Mesenchymal stem cell (in vitro differentiated cells and primary cell): ENCODE measurements around the gene RASA2.
A peak's percentile ranks its signal among the peaks of the same experiment; 100 is the strongest.

Experiments
- DNase-seq: peaks from one replicate; pipeline ENCODE4 v3.0.0-alpha.2; 2013
- H2AFZ ChIP-seq: one replicate; pipeline ENCODE4 v1.6.1; 2013; ENCODE audit warnings: low read depth, mild to moderate bottlenecking, control low read depth, inconsistent platforms, low read length, moderate library complexity
- H2AK5ac ChIP-seq: 2 replicates; pipeline ENCODE4 v1.6.1; 2013; ENCODE audit warnings: low read length, moderate library complexity, mild to moderate bottlenecking, inconsistent platforms; ENCODE audit not compliant: severe bottlenecking
- H2BK120ac ChIP-seq: one replicate; pipeline ENCODE4 v1.6.1; 2013; ENCODE audit warnings: low read depth, mild to moderate bottlenecking, inconsistent platforms, low read length, moderate library complexity
- H2BK12ac ChIP-seq, 2 experiments: one replicate each; pipeline ENCODE4 v1.6.1; 2013; ENCODE audit warnings: inconsistent platforms in 2 of 2, low read length in 2 of 2, mild to moderate bottlenecking in 2 of 2, moderate library complexity in 2 of 2, control low read depth in 1 of 2
- H2BK15ac ChIP-seq: one replicate; pipeline ENCODE4 v1.6.1; 2013; ENCODE audit warnings: mild to moderate bottlenecking, low read depth, inconsistent platforms; ENCODE audit not compliant: poor library complexity, severe bottlenecking
- H2BK5ac ChIP-seq: 2 replicates; pipeline ENCODE4 v1.6.1; 2013; ENCODE audit warnings: low read depth, mild to moderate bottlenecking, low read length, control low read depth, inconsistent platforms; ENCODE audit not compliant: poor library complexity, severe bottlenecking
- H3K14ac ChIP-seq, 2 experiments: one replicate each; pipeline ENCODE4 v1.6.1; 2013; ENCODE audit warnings: inconsistent platforms in 2 of 2, low read length in 2 of 2, control low read depth in 1 of 2, mild to moderate bottlenecking in 1 of 2, moderate library complexity in 1 of 2
- H3K18ac ChIP-seq, 2 experiments: one replicate each; pipeline ENCODE4 v1.6.1; 2013; ENCODE audit warnings: inconsistent platforms in 2 of 2, low read length in 2 of 2, control low read depth in 1 of 2, low read depth in 1 of 2, mild to moderate bottlenecking in 1 of 2
- H3K23ac ChIP-seq, 2 experiments: one replicate each; pipeline ENCODE4 v1.6.1; 2013; ENCODE audit warnings: inconsistent platforms in 2 of 2, low read length in 2 of 2, mild to moderate bottlenecking in 2 of 2, moderate library complexity in 2 of 2, control low read depth in 1 of 2
- H3K27ac ChIP-seq: 2 replicates; pipeline ENCODE4 v1.5.1; 2013; ENCODE audit warnings: mild to moderate bottlenecking, moderate library complexity, low read length, control low read depth, inconsistent platforms; ENCODE audit not compliant: poor library complexity, severe bottlenecking
- H3K27me3 ChIP-seq, 2 experiments: 2 replicates each; pipeline versions ENCODE4 v1.6.1 to v1.7.0; 2013; ENCODE audit warnings: low read length in 2 of 2, mild to moderate bottlenecking in 2 of 2, moderate library complexity in 2 of 2, control low read depth in 1 of 2, inconsistent platforms in 1 of 2; ENCODE audit not compliant: control insufficient read depth in 1 of 2, insufficient read depth in 1 of 2
- H3K36me3 ChIP-seq, 2 experiments: 2 replicates each; pipeline versions ENCODE4 v1.6.1 to v1.7.0; 2013; ENCODE audit warnings: low read length in 2 of 2, control low read depth in 1 of 2, inconsistent platforms in 1 of 2, low read depth in 1 of 2, mild to moderate bottlenecking in 1 of 2; ENCODE audit not compliant: insufficient read depth in 2 of 2, control insufficient read depth in 1 of 2
- H3K4ac ChIP-seq, 2 experiments: one replicate each; pipeline ENCODE4 v1.6.1; 2013; ENCODE audit warnings: inconsistent platforms in 2 of 2, low read length in 2 of 2, mild to moderate bottlenecking in 2 of 2, moderate library complexity in 2 of 2, control low read depth in 1 of 2, low read depth in 1 of 2
- H3K4me1 ChIP-seq: 2 replicates; pipeline ENCODE4 v1.6.1; 2013; ENCODE audit warnings: low read depth, low read length, control low read depth; ENCODE audit not compliant: control insufficient read depth, insufficient read depth
- H3K4me2 ChIP-seq: 2 replicates; pipeline ENCODE4 v1.6.1; 2013; ENCODE audit warnings: low read length, mild to moderate bottlenecking, inconsistent platforms; ENCODE audit not compliant: poor library complexity, severe bottlenecking
- H3K4me3 ChIP-seq, 2 experiments: 2 replicates each; pipeline versions ENCODE4 v1.5.1 to v1.7.0; 2013; ENCODE audit warnings: low read length in 2 of 2, mild to moderate bottlenecking in 2 of 2, control low read depth in 1 of 2, low read depth in 1 of 2; ENCODE audit not compliant: insufficient read depth in 1 of 2
- H3K79me1 ChIP-seq: replicated peaks from 2 replicates; pipeline ENCODE4 v1.6.1; 2013; ENCODE audit warnings: mild to moderate bottlenecking, control low read depth, low read length, inconsistent platforms; ENCODE audit not compliant: poor library complexity, severe bottlenecking
- H3K9ac ChIP-seq: 2 replicates; pipeline ENCODE4 v1.7.0; 2013; ENCODE audit warnings: mild to moderate bottlenecking, low read length, moderate library complexity
- H3K9me3 ChIP-seq: 2 replicates; pipeline ENCODE4 v1.7.0; 2013; ENCODE audit warnings: mild to moderate bottlenecking, low read length; ENCODE audit not compliant: control insufficient read depth
- H4K8ac ChIP-seq: one replicate; pipeline ENCODE4 v1.6.1; 2013; ENCODE audit warnings: inconsistent platforms, mild to moderate bottlenecking, low read length, moderate library complexity
- H4K91ac ChIP-seq: one replicate; pipeline ENCODE4 v1.6.1; 2013; ENCODE audit warnings: mild to moderate bottlenecking, low read length, inconsistent platforms
- WGBS: methylation state at CpG from one replicate; pipeline ENCODE4 v1.1.7; 2013; ENCODE audit warnings: mixed read lengths; 5-methylcytosine and 5-hydroxymethylcytosine counted together

The RASA2 gene

GRCh38 chr3:141507392-141508066 lies 20.7 kb downstream of the RASA2 start:
- Histone ChIP-seq H3K4me1 (no peaks in the 10 kb centered on the region), H2AFZ (no peak overlapping the region), H3K36me3 (peaks cover 3 to 17% of the 10 kb centered on the region in 2 experiments), H2BK15ac (no peak overlapping the region), H3K27me3 (no peaks in the 10 kb centered on the region), H2BK120ac (no peak overlapping the region), H3K27ac (no peak overlapping the region), H3K23ac (no peak overlapping the region), H3K4ac (no peak overlapping the region), H4K8ac (peak overlapping the region; percentile 66), H4K91ac (no peak overlapping the region), H3K4me2 (no peak overlapping the region), H3K9me3 (no peaks in the 10 kb centered on the region), H3K14ac (no peak overlapping the region), H3K4me3 (no peak overlapping the region), H3K18ac (no peak overlapping the region), H2BK5ac (no peak overlapping the region), H2BK12ac (no peak overlapping the region), H3K9ac (no peak overlapping the region), H2AK5ac (no peak overlapping the region), H3K79me1 (peaks cover 22% of the 10 kb centered on the region)
- WGBS = 100% methylated on average over 1 of the region's 3 CpGs
- DNase-seq = no peak

DNA sequence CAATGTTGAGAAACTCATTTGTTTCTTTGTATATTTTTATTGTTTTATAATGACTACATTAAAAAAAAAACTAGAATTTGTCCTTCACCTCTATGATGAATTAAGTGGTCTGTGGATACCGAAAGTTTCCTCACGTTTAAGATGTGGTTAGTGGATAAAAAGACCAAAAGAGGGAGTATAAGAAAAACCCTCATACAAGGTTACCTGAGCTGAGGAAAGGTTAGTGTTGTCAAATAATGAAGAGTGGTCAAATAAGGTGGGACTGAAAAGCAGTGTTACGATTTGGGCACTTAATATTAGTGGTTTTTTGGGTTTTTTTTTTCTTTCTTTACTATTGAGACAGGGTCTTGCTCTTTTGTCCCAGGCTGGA lies 21.2 kb downstream of the RASA2 start:
- Histone ChIP-seq H3K4me2 (no peak overlapping the region), H3K4me3 (no peak overlapping the region), H3K36me3 (peaks cover 3 to 18% of the 10 kb centered on the region in 2 experiments), H3K4ac (no peak overlapping the region), H2BK12ac (no peak overlapping the region), H3K9ac (no peak overlapping the region), H3K27ac (no peak overlapping the region), H4K8ac (no peak overlapping the region), H2BK120ac (no peak overlapping the region), H2AFZ (no peak overlapping the region), H2BK15ac (no peak overlapping the region), H2BK5ac (no peak overlapping the region), H3K4me1 (no peaks in the 10 kb centered on the region), H2AK5ac (no peak overlapping the region), H4K91ac (no peak overlapping the region), H3K9me3 (no peaks in the 10 kb centered on the region), H3K14ac (no peak overlapping the region), H3K23ac (no peak overlapping the region), H3K79me1 (peaks cover 22% of the 10 kb centered on the region), H3K27me3 (no peaks in the 10 kb centered on the region), H3K18ac (no peak overlapping the region)
- no peak for DNase-seq
- 98% methylated on average over 3 of the region's 3 CpGs for WGBS

- Histone ChIP-seq H3K4ac (no peak overlapping the region), H2BK120ac (no peak overlapping the region), H3K36me3 (peaks cover 0 to 33% of the 10 kb centered on the region in 2 experiments), H4K8ac (no peak overlapping the region), H2BK12ac (no peak overlapping the region), H3K79me1 (peaks cover 14% of the 10 kb centered on the region), H3K14ac (no peak overlapping the region), H3K4me3 (no peak overlapping the region), H2AK5ac (no peak overlapping the region), H4K91ac (no peak overlapping the region), H2AFZ (no peak overlapping the region), H3K27me3 (no peaks in the 10 kb centered on the region), H3K9me3 (no peaks in the 10 kb centered on the region), H2BK5ac (no peak overlapping the region), H3K9ac (no peak overlapping the region), H3K4me1 (no peaks in the 10 kb centered on the region), H3K18ac (no peak overlapping the region), H2BK15ac (no peak overlapping the region), H3K23ac (no peak overlapping the region), H3K27ac (no peak overlapping the region), H3K4me2 (no peak overlapping the region)
- no peak for DNase-seq
- 95% methylated on average over 4 of the region's 4 CpGs for WGBS
These were observed 24.5 kb downstream of the RASA2 start for GRCh38 chr3:141511361-141511760.

DNA sequence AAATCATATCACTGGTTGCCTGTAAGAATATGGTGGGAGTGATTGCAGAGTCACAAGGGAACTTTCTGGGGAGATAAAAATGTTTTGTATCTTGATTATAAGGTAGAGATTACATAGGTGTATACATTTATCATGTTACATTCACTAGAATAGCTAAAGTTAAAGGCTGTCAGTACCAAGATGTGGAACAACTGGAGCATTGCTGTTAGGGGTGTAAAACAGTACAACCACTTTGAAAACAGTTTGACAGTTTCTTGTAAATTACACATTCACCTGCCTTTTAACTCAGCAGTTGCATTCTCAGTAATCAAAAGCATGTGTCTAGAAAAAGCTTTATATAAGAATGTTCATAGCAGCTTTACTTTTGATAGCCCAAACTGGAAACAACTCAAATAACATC lies 27.6 kb downstream of the RASA2 start:
- Histone ChIP-seq H3K36me3 (peaks cover 8 to 60% of the 10 kb centered on the region in 2 experiments), H3K4me3 (no peak overlapping the region), H3K14ac (no peak overlapping the region), H4K91ac (no peak overlapping the region), H4K8ac (no peak overlapping the region), H3K9ac (no peak overlapping the region), H3K23ac (no peak overlapping the region), H2BK12ac (no peak overlapping the region), H3K9me3 (no peaks in the 10 kb centered on the region), H2AK5ac (no peak overlapping the region), H2BK5ac (no peak overlapping the region), H3K4me2 (no peak overlapping the region), H3K27me3 (no peaks in the 10 kb centered on the region), H2BK15ac (no peak overlapping the region), H3K27ac (no peak overlapping the region), H3K18ac (no peak overlapping the region), H3K79me1 (peaks cover 12% of the 10 kb centered on the region), H2BK120ac (no peak overlapping the region), H2AFZ (no peak overlapping the region), H3K4me1 (no peaks in the 10 kb centered on the region), H3K4ac (no peak overlapping the region)
- DNase-seq = no peak
